Erythroblast (primary cell): ENCODE measurements around the gene ITGB2.
A peak's percentile ranks its signal among the peaks of the same experiment; 100 is the strongest.

Experiments
- DNase-seq, 2 experiments: peaks; one replicate each; lab custom pipeline; 2025; lab: John Stamatoyannopoulos, UW
- GATA1 ChIP-seq: IDR thresholded peaks from 2 replicates; pipeline ENCODE4 v1.6.1; 2011; ENCODE audit warnings: low read depth, mild to moderate bottlenecking, control low read depth, low read length, moderate library complexity
- POLR2A ChIP-seq: IDR thresholded peaks from 2 replicates; pipeline ENCODE4 v1.6.1; 2011; ENCODE audit warnings: mild to moderate bottlenecking, low read length

The ITGB2 gene

GRCh38 chr21:44901391-44902074 lies 19.2 kb downstream of the ITGB2 start:
- TF ChIP-seq GATA1 (no peak), POLR2A (no peak)

GRCh38 chr21:44900559-44901251 lies 20.0 kb downstream of the ITGB2 start:
- no peak for DNase-seq
- TF ChIP-seq POLR2A, result no peak
- TF ChIP-seq GATA1, result no peak

More at GRCh38 chr21:44901391-44902074, 19.2 kb downstream of the ITGB2 start:
- DNase-seq, result no peak

- no peak for DNase-seq
- TF ChIP-seq GATA1 (no peak), POLR2A (no peak)
These were observed 20.7 kb downstream of the ITGB2 start for GRCh38 chr21:44899768-44900558.

GRCh38 chr21:44898851-44899767 lies 21.6 kb downstream of the ITGB2 start:
- TF ChIP-seq GATA1, result no peak
- TF ChIP-seq POLR2A, result no peak
- no peak for DNase-seq

GRCh38 chr21:44898011-44898488 lies 22.6 kb downstream of the ITGB2 start:
- no peak for TF ChIP-seq POLR2A
- TF ChIP-seq GATA1, result no peak
- no peak for DNase-seq

- DNase-seq, result peak; percentile 17 to 22
- TF ChIP-seq POLR2A (no peak), GATA1 (no peak)
These were observed 23.2 kb downstream of the ITGB2 start for GRCh38 chr21:44897326-44898010.

- no peak for DNase-seq
- TF ChIP-seq POLR2A (no peak), GATA1 (no peak)
These were observed 24.0 kb downstream of the ITGB2 start for GRCh38 chr21:44896561-44897286.

GRCh38 chr21:44895859-44896258 lies 24.8 kb downstream of the ITGB2 start:
- TF ChIP-seq GATA1, result no peak
- TF ChIP-seq POLR2A, result no peak
- no peak for DNase-seq

GRCh38 chr21:44894687-44895302 lies 25.9 kb downstream of the ITGB2 start:
- no peak for TF ChIP-seq POLR2A
- TF ChIP-seq GATA1, result no peak

GRCh38 chr21:44893948-44894656 lies 26.6 kb downstream of the ITGB2 start:
- TF ChIP-seq GATA1 (no peak), POLR2A (no peak)
- DNase-seq, result no peak

More at GRCh38 chr21:44894687-44895302, 25.9 kb downstream of the ITGB2 start:
- no peak for DNase-seq

- TF ChIP-seq GATA1 (no peak), POLR2A (no peak)
- no peak for DNase-seq
These were observed 27.5 kb downstream of the ITGB2 start for GRCh38 chr21:44893278-44893556.
